ENCODE measurements around the gene SPANXN4.

SPANXN4 gene

GRCh38 chrX:143025628-143026027 lies at the start of gene SPANXN4:
SPANXN4 (plus strand) TSS chrX:143025928; CDS start chrX:143026015, 87 bp downstream.
- DNase-seq = no peak

- no peak for DNase-seq
These were observed 48.4 kb upstream of the SPANXN4 start for GRCh38 chrX:142977128-142977914.

GRCh38 chrX:142978130-142978684 lies 47.5 kb upstream of the SPANXN4 start:
- no peak for DNase-seq

GRCh38 chrX:142982679-142983078 lies 43.0 kb upstream of the SPANXN4 start:
- no peak for DNase-seq

DNA sequence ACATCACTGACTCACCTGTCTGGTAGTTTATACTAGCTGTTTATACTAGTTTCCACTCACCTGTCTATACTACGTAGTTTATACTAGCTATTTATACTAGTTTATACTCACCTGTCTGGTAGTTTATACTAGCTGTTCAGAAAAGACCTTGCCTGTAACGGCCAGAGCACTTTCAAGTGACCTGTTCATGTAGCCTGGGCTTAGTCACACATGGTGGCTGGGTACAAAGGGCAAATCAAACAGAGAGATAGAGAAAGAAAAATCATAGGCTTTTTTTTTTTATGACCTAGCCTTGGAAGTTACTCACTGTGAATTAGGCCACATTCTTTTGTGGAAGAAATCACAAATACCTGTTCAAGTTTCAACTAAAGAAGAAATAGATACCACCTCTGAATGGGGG lies 30.7 kb upstream of the SPANXN4 start:
- DNase-seq = no peak

DNA sequence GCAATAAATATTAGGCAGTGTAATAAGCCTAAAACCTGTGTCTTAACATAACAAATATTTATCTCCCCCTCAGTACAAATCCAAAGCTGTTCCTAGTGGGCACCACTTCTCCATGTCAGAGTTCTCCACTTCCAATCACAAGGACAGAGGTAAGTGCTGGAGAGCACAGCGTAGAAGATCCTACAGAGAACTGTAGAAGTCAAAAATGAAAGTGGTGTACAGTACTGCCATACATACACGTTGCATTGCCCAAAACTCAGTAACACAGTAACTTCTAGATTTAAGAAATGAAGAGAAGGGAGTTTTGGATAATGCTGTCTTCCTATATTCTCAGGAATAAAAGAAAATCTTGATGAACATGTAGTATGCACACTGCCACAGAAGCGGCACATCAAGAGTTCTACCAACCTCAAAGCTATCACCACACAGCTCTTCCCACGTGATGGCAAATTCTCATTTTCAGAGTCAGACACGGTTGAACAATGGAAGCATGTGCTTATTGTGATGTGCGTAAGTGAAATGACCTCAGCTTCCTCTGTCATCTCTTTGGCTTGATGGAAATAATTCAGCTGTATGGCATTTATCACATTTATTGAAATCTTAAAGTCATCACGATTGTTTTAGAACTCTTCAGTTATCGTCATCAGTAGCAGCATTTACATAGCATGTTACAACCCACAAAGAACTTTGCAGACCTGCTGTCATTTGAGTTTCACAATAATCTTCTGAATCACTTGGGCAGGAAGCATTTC lies 27.1 kb upstream of the SPANXN4 start:
- no peak for DNase-seq

DNA sequence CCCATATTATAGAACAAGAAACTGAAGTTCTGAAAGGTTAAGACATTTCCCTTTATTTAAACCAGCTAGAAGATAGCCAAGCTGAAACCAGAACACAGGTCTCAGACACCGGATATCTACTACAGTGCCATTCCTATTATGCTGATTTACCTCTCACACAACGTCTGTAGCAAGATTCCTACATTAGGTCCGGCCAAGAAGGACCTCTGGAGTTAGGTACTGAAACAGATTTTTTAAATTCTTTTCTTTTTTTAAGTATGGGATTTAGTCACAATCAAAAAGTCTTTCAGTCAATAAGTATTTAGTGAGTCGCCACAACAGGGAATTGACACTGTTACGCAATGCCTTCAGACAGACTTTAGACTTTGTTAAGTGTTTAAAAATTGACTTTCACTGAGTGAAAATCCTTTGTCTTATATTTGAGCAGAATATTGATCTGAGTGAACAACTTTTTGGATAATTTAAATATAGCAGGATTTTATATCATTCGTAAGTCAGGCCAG lies 26.5 kb upstream of the SPANXN4 start:
- DNase-seq = no peak

GRCh38 chrX:143002206-143002605 lies 23.5 kb upstream of the SPANXN4 start:
- no peak for DNase-seq

- DNase-seq = peak; percentile 37
These were observed 8.5 kb upstream of the SPANXN4 start for GRCh38 chrX:143017272-143017671.

DNA sequence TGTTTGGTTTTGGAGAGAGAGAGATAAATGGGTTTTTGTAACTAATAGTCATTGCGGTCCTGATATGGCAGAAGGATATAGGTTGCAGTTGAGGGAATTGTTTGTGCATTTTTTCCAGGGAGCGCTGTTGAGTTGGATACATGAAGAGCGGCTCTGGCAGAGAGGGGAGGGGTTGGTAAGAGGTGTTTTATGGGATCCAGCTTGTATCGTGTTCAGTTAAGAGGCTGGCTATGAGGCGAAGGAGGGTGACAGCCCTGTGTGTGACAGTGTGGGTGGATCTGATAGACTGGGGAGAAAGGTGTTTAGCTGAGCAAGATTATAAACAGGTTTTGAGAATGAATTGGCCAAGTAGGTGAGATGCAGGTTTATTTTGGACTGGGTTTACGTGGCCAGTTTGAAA lies 1.5 kb downstream of the SPANXN4 start:
- DNase-seq = no peak

DNA sequence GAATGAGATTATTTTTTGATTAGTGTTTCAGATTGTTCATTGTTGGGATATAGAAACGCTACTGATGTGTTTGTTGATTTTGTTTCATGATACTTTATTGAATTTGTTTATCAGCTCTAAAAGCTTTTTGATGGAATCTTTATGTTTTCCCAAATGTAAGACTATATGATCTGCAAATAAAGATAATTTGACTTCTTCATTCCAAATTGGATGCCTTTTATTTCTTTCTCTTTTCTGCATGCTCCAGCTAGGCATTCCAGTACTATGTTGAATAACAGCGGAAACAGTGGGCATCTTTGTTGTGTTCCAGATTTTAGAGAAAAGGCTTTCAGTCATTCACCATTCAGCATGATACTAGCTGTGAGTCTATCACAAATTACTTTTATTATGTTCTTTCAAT lies 21.8 kb downstream of the SPANXN4 start:
- DNase-seq = no peak

GRCh38 chrX:143058120-143058519 lies 32.4 kb downstream of the SPANXN4 start:
- DNase-seq = no peak

DNA sequence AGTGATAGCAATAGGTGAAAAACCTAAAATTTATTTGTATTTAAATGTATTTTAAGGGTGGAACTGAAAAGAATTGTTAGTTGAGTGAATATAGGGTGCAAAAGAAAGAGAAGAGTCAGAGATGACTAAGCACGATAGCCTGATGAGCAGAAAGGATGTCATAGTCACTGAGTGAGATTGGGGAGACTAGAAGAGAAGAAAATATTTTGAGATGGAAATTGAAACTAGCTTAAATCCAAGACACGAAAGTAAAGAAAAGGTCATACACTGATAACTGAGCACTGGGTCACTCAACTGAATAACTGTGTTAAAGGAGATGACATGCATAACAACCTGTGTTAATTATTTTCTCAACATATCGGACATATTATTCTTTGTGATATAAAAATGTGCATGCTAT lies 55.5 kb downstream of the SPANXN4 start:
- no peak for DNase-seq

GRCh38 chrX:143082537-143082936 lies 56.8 kb downstream of the SPANXN4 start:
- DNase-seq = no peak
